ENCODE results near the gene CMC2. TPM values are rescaled to one million over a fixed set of nuclear protein-coding genes. Genes with fewer than 3 reads are reported as not detected.

The CMC2 gene
- total and polyA plus RNA-seq, 9 of the 15 experiments (the other 6 are each of a cell fraction or from before 2014, with no cell fraction given): 122 to 501 (median 172) TPM

DNA sequence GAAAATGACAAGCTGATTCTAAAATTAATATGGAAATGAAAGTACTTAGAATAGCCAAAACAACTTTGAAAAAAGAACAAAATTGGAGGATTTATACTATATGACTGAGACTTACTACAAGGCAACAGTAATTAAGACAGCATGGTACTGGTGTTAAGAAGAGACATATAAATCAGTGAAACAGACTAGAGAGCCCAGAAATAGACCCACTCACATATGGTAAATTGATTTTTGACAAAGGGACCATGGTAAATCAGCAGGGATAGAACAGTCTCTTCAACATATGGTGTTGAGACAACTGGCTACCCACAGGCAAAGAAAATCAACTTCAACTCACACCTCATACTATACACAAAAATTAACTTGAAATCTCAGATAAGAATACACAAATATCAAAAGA lies 12.9 kb downstream of the CMC2 start (continued):
- TF ChIP-seq MEIS2 (IDR thresholded peaks at IDR 0.05; ENCODE audit: partially characterized antibody) (no peak), NFATC3 (IDR thresholded peaks at IDR 0.05) (no peak), GABPB1 (CRISPR knock-in tag; IDR thresholded peaks at IDR 0.05) (no peak), ZNF184 (CRISPR knock-in tag; IDR thresholded peaks at IDR 0.05) (no peak), ZSCAN29 (IDR thresholded peaks at IDR 0.05) (no peak), ATF6 (CRISPR knock-in tag; IDR thresholded peaks at IDR 0.05) (no peak), LARP7 (IDR thresholded peaks at IDR 0.05) (no peak)
- TF ChIP-seq, protein P1, sequence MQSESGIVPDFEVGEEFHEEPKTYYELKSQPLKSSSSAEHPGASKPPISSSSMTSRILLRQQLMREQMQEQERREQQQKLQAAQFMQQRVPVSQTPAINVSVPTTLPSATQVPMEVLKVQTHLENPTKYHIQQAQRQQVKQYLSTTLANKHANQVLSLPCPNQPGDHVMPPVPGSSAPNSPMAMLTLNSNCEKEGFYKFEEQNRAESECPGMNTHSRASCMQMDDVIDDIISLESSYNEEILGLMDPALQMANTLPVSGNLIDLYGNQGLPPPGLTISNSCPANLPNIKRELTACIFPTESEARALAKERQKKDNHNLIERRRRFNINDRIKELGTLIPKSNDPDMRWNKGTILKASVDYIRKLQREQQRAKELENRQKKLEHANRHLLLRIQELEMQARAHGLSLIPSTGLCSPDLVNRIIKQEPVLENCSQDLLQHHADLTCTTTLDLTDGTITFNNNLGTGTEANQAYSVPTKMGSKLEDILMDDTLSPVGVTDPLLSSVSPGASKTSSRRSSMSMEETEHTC (IDR thresholded peaks at IDR 0.05): no peak
- TF ChIP-seq, protein P2, sequence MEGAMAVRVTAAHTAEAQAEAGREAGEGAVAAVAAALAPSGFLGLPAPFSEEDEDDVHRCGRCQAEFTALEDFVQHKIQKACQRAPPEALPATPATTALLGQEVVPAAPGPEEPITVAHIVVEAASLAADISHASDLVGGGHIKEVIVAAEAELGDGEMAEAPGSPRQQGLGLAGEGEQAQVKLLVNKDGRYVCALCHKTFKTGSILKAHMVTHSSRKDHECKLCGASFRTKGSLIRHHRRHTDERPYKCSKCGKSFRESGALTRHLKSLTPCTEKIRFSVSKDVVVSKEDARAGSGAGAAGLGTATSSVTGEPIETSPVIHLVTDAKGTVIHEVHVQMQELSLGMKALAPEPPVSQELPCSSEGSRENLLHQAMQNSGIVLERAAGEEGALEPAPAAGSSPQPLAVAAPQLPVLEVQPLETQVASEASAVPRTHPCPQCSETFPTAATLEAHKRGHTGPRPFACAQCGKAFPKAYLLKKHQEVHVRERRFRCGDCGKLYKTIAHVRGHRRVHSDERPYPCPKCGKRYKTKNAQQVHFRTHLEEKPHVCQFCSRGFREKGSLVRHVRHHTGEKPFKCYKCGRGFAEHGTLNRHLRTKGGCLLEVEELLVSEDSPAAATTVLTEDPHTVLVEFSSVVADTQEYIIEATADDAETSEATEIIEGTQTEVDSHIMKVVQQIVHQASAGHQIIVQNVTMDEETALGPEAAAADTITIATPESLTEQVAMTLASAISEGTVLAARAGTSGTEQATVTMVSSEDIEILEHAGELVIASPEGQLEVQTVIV (CRISPR knock-in tag; IDR thresholded peaks at IDR 0.05; ENCODE audit: borderline replicate concordance): no peak
- TF ChIP-seq, protein P3, sequence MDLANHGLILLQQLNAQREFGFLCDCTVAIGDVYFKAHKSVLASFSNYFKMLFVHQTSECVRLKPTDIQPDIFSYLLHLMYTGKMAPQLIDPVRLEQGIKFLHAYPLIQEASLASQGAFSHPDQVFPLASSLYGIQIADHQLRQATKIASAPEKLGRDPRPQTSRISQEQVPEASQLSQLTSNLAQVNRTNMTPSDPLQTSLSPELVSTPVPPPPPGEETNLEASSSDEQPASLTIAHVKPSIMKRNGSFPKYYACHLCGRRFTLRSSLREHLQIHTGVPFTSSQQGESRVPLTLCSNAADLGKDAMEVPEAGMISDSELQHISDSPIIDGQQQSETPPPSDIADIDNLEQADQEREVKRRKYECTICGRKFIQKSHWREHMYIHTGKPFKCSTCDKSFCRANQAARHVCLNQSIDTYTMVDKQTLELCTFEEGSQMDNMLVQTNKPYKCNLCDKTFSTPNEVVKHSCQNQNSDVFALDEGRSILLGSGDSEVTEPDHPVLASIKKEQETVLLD (IDR thresholded peaks at IDR 0.05): no peak
